ENCODE results near the gene ABRACL. TPM values are rescaled to one million over a fixed set of nuclear protein-coding genes. Genes with fewer than 3 reads are reported as not detected.

Gene ABRACL
- total and polyA plus RNA-seq, 4 donors = 19.8 to 91.9 (median 40.5) TPM

DNA sequence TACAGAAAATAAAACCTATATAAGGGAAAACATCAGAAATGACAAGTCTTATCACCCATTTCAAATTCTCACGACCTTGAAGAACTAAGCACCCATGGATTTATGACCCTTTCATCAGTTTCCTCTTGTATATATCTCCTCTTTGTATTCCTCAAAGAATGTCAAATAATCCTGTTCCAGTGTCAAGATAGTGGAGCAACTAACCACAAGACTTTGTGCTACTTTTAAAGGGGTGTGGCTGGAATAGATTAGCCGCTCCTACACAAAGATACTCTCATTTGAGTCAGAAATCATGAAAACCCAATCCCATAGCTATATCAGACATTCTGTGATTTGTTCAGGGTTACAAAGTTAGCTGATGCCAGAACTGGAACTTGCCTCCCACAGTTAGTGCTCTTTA lies 47.1 kb upstream of the ABRACL start:
- Histone ChIP-seq H3K36me3 (ENCODE audit: control insufficient read depth in 4 of 4, insufficient read depth in 4 of 4, low read length in 4 of 4) (no peaks in the 10 kb centered on the region), H3K4me3 (no peak overlapping the region), H3K27me3 (ENCODE audit: control insufficient read depth in 3 of 3, insufficient read depth in 3 of 3, low read length in 2 of 3) (no peaks in the 10 kb centered on the region), H3K9ac (ENCODE audit: insufficient read depth in 1 of 2, low read length in 2 of 2) (no peak overlapping the region), H3K4me1 (ENCODE audit: control insufficient read depth in 5 of 5, insufficient read depth in 5 of 5, low read length in 5 of 5) (peaks cover 2 to 28% (median 7%) of the 10 kb centered on the region in 5 donors), H3K27ac (ENCODE audit: low read depth in 1 of 2, low read length in 1 of 2) (no peak overlapping the region), H3K9me3 (ENCODE audit: control insufficient read depth in 4 of 4, insufficient read depth in 3 of 4, low read length in 3 of 4) (no peaks in the 10 kb centered on the region)
- 55 to 67% methylated on average over 2 of the region's 2 CpGs for WGBS, 2 donors
- no peak for DNase-seq
- ATAC-seq (ENCODE audit: insufficient read depth, low FRiP score) = no peak
- TF ChIP-seq, protein P1, sequence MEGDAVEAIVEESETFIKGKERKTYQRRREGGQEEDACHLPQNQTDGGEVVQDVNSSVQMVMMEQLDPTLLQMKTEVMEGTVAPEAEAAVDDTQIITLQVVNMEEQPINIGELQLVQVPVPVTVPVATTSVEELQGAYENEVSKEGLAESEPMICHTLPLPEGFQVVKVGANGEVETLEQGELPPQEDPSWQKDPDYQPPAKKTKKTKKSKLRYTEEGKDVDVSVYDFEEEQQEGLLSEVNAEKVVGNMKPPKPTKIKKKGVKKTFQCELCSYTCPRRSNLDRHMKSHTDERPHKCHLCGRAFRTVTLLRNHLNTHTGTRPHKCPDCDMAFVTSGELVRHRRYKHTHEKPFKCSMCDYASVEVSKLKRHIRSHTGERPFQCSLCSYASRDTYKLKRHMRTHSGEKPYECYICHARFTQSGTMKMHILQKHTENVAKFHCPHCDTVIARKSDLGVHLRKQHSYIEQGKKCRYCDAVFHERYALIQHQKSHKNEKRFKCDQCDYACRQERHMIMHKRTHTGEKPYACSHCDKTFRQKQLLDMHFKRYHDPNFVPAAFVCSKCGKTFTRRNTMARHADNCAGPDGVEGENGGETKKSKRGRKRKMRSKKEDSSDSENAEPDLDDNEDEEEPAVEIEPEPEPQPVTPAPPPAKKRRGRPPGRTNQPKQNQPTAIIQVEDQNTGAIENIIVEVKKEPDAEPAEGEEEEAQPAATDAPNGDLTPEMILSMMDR (IDR thresholded peaks at IDR 0.05; ENCODE audit: control extremely low read depth, extremely low read depth) = no peak

DNA sequence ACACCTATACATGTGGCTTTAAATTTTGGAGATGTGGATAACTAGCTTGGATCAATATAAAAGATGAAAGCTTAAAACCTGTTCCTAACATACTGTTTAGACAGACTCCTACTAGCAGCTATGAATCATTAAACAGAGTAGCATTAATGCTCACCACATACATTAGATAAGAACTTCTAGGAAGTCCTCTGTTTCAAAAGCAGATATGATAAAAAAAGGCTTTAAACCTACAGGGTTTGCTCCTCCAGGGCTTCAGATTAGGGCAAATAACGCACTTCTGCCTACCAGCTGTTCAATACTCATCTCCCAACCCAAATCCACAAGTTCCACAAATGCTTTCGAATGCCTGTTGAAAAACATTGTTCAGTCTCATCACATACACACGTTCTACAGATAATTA lies 42.0 kb upstream of the ABRACL start:
- Histone ChIP-seq H3K4me3 (peak overlapping the region; percentile 9), H3K4me1 (ENCODE audit: control insufficient read depth in 5 of 5, insufficient read depth in 5 of 5, low read length in 5 of 5) (peaks cover 4 to 21% (median 10%) of the 10 kb centered on the region in 5 donors), H3K27ac (ENCODE audit: low read depth in 1 of 2, low read length in 1 of 2) (peak overlapping the region in 1 of 2 donors; percentile 85), H3K9me3 (ENCODE audit: control insufficient read depth in 4 of 4, insufficient read depth in 3 of 4, low read length in 3 of 4) (no peaks in the 10 kb centered on the region), H3K27me3 (ENCODE audit: control insufficient read depth in 3 of 3, insufficient read depth in 3 of 3, low read length in 2 of 3) (no peaks in the 10 kb centered on the region), H3K36me3 (ENCODE audit: control insufficient read depth in 4 of 4, insufficient read depth in 4 of 4, low read length in 4 of 4) (no peaks in the 10 kb centered on the region), H3K9ac (ENCODE audit: insufficient read depth in 1 of 2, low read length in 2 of 2) (peak overlapping the region; percentile 35 to 74)
- DNase-seq (no peak), ATAC-seq (ENCODE audit: insufficient read depth, low FRiP score) (no peak)
- TF ChIP-seq, protein P1 (IDR thresholded peaks at IDR 0.05; ENCODE audit: control extremely low read depth, extremely low read depth) = no peak
- WGBS, 2 donors = 1 to 5% methylated on average over 3 of the region's 3 CpGs

DNA sequence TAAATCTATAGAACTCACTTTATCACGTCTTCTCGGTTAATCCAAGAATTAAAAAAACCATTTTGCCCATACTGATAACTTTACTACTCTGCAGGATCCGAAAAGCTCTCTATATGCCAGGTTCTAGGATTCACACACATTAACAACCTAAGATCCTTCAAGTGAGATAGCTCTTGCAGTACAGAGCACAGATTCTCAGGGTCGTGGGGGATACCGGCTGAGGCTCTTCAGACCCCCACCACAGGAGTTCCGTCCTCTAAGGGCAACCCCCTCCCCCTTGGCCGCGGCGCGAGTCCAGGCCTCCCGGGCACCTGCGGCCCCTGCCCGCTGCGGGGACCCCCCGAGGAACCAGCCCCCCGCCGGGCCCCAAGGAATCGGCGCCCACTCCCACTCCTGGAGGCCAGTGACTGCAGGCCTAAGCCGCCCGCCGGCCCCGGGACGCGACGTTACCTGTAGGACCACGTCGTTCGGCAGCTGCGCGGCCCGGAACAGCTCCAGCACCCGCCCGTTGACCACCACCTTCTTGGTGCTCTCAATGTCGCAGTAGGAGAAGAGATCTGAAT lies 41.4 kb upstream of the ABRACL start:
- H3K4me1 ChIP-seq (ENCODE audit: control insufficient read depth in 5 of 5, insufficient read depth in 5 of 5, low read length in 5 of 5) = peaks cover 4 to 20% (median 10%) of the 10 kb centered on the region in 5 donors
- ATAC-seq (ENCODE audit: insufficient read depth, low FRiP score) = no peak
- H3K9me3 ChIP-seq (ENCODE audit: control insufficient read depth in 4 of 4, insufficient read depth in 3 of 4, low read length in 3 of 4) = no peaks in the 10 kb centered on the region
- 1% methylated on average over 35 of the region's 35 CpGs for WGBS, 2 donors
- no peaks in the 10 kb centered on the region for H3K27me3 ChIP-seq (ENCODE audit: control insufficient read depth in 3 of 3, insufficient read depth in 3 of 3, low read length in 2 of 3)
- peak overlapping the region; percentile 91 to 94 for H3K27ac ChIP-seq (ENCODE audit: low read depth in 1 of 2, low read length in 1 of 2)
- DNase-seq = peak in 2 of 3 donors; percentile 39 to 42
- peak overlapping the region; percentile 35 to 74 for H3K9ac ChIP-seq (ENCODE audit: insufficient read depth in 1 of 2, low read length in 2 of 2)
- TF ChIP-seq, protein P1 (IDR thresholded peaks at IDR 0.05; ENCODE audit: control extremely low read depth, extremely low read depth) = no peak
- H3K36me3 ChIP-seq (ENCODE audit: control insufficient read depth in 4 of 4, insufficient read depth in 4 of 4, low read length in 4 of 4) = no peaks in the 10 kb centered on the region
- peak overlapping the region; percentile 97 for H3K4me3 ChIP-seq
